HG03159 (cell line): Measurements from ENCODE around the gene HMOX1.
A peak's percentile ranks its signal among the peaks of the same experiment; 100 is the strongest.

Experiments
- ATAC-seq: cut with Tn5 transposase; IDR thresholded peaks from one replicate; pipeline ENCODE4 v1.9.1; 2021; ENCODE audit warnings: mild to moderate bottlenecking, moderate library complexity; ENCODE audit not compliant: unreplicated experiment

Gene HMOX1, protein sequence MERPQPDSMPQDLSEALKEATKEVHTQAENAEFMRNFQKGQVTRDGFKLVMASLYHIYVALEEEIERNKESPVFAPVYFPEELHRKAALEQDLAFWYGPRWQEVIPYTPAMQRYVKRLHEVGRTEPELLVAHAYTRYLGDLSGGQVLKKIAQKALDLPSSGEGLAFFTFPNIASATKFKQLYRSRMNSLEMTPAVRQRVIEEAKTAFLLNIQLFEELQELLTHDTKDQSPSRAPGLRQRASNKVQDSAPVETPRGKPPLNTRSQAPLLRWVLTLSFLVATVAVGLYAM

DNA sequence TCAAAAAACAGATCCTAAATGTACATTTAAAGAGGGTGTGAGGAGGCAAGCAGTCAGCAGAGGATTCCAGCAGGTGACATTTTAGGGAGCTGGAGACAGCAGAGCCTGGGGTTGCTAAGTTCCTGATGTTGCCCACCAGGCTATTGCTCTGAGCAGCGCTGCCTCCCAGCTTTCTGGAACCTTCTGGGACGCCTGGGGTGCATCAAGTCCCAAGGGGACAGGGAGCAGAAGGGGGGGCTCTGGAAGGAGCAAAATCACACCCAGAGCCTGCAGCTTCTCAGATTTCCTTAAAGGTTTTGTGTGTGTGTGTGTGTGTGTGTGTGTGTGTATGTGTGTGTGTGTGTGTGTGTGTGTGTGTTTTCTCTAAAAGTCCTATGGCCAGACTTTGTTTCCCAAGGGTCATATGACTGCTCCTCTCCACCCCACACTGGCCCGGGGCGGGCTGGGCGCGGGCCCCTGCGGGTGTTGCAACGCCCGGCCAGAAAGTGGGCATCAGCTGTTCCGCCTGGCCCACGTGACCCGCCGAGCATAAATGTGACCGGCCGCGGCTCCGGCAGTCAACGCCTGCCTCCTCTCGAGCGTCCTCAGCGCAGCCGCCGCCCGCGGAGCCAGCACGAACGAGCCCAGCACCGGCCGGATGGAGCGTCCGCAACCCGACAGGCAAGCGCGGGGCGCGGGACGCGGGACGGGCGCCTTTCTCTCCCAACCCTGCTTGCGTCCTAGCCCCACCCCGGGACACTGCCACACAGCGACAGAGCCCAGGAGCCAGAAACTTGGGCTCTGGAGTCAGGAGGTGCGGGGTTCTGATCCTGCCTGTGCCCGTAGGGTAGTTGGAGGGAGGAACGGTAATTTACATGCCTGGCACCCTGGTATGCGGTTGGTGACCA is at the start of gene HMOX1:
Gene HMOX1, plus strand, starts transcription at position 560 of the 887 bp plus-strand sequence. Its CDS starts 78 bp downstream, at position 638.
- peak; percentile 53 for ATAC-seq

DNA sequence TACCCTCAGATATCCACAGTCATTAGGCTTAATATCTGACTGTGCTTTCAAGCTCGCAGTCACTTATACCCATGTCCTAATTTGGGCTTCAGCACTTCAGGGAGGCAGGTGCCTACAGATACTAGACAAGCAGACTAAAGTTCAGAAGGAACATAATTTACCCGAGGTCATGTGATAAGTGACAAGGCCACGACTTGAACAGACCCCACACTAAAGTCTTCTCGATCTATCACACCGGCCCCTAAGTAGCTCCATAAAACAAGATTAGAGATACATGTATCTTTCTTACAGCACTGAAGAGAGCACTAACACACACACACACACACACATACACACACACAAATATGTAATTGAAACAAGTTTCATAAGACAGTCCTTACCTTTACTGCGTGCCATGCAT is 48.6 kb upstream of the HMOX1 start:
- ATAC-seq: no peak

DNA sequence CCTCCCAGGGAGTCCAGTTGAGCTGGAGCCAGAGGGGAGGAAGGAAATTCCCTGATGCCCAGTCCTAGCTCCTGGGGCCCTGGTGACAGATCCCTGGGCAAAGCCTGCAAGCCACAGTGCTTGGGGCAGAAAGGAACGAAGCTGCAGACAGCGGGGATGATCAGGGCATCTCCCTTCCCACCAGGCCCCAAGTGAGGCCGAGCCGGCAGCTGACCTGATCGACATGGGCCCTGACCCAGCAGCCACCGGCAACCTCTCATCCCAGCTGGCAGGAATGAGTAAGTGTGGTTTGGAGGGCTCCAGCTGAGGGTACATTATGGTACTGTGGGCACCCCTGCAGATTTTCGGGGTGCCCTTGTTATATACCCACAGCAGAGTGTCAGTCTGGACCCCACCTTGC is 47.7 kb upstream of the HMOX1 start:
- no peak for ATAC-seq

DNA sequence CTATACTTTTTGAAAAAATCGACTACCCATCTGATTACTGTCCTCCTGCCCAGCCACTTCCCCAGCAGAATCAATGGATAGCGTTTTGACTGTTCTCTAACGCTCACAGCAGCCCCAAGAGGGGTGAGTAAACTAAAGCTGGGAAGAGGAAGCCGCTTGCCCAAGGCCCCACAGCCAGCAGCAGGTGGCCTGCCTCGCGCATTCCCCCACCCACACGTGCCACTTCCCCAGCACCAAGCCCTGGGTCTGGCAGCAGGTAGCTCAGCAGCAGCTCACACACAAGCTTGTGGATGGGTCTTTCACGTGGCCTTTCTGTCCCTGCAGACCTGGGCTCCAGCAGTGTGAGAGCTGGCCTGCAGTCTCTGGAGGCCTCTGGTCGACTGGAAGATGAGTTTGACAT is 46.9 kb upstream of the HMOX1 start:
- no peak for ATAC-seq

DNA sequence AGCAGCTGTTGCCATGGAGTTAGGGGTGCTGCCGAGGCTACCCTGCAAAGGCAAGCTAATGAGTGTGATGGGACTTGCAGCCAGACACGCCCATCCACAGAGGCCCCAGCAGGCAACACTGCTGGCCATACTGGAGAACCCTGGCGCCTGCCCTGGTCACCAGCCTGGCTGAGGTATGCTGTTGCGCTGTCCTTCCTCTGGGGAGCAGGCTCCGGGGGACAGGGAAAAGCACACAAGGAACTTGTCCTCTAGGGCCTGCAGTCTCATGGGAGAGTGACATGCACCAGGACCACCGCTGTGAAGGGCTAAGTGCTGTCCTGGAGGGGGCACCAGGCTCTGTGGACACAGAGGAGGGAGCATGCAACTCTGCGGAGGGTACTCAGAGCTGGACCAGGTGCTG is 45.4 kb upstream of the HMOX1 start:
- ATAC-seq: no peak

DNA sequence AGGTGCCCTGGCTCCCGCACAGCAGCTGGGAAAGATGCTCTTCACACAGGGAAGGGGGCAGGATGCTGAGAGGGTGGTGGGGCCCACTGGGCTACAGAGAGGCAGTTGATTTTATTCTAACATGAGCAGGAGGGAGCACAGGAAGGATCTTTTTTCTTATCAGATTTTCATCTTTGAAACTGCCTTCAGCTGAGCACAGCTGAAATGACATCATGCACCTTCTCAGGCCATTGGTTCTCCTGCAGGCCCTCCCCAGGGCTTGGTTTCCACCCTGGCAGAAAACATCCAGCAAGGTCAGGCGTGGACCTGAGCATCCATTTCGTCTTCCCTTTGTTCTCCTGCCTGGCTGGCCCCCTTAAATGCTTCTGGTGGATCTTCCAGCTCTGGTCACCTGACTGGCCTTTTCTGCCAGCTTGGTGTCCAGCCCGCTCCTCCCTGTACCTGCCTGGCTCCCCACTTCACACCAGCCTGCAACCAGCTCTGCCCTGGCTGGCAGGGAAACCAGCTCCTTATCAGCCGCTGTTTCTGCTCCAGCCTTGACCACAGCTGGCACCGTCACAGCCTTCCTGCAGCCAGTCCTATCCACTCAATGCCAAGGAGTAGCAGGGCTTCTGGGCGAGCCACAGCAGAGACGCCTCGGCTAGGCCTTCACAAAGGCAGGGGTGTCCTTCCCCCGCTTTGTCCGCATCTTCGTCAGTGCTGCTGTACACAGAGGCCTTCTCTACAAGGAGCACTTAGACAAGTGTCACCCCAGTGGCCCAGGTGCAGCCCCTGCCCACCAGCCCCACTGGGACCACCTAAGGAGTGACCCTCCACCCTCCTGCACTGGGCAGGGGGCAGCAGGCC is 44.7 kb upstream of the HMOX1 start:
- ATAC-seq: no peak

DNA sequence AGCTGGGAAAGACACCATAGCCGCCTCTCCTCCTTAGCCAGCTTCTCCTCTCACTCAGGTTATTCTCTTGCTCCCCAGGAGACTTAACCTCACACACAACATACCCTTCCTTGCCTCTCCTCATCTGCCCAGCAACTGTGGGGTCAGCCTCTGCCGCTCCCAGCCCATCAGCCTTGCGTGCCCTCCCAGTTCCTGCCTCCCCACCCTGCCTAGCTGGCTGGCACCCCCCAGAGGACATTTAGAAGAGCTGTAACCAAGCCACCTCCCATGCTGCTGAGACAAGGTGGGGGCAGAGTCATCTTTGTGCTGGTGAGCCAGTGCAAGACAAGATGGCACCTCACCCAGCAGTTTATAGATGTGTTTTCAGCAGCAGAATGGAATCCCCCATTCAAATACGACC is 43.0 kb upstream of the HMOX1 start:
- ATAC-seq: no peak

DNA sequence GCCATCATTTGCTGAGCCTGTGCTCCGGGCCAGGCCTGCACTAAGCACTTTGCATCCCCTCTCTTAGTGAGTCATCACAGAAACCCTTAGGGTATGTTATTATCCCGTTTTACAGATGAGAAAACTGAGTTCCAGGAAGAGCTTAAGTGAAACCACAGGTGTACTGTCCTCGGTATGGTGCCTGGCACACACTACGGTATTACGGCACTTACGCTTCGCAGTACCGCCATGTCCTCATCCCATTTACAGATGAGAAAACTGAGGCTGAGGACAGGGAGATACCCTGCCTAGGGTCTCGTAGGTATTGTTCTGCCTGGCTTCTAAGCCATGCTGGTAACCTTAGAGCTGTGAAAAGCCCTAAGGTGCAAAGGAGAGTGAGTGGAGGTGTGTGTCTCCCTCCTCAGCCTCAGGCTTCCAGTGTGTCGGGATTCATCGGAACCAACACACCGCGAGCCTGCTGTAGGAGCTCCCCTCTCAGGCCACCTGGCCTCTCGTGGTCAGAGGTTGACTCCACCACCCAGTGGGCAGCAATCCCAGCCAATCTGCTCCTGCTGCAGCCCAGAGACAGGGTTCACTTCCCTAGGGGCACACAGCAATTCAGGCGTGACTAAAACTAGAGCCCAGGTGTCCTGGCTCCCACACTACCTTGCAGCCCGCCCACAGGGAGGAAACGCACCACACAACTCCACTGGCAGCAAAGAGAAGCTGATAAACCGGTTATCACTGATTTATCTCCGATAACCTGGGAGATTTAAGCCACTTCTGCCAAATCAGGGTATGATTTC is 39.6 kb upstream of the HMOX1 start:
- no peak for ATAC-seq

DNA sequence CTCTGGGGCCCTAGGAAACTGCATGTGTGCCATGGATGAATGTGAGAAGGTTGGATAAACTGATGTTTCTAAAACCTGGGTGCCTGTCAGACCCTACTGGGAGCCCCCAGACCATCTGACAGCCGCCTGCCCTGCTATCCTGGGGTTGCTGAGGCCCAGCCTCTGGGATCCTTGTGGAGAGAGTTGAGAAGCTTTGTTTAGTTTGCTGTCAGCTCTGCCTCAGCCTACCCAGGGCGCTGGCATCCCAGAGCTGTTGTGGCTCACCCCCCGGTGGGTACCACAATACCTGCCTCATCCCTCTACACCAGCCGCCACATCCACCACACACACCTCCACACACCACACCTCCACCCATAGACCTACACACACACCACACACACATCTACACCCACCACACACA is 38.5 kb upstream of the HMOX1 start:
- ATAC-seq: no peak

DNA sequence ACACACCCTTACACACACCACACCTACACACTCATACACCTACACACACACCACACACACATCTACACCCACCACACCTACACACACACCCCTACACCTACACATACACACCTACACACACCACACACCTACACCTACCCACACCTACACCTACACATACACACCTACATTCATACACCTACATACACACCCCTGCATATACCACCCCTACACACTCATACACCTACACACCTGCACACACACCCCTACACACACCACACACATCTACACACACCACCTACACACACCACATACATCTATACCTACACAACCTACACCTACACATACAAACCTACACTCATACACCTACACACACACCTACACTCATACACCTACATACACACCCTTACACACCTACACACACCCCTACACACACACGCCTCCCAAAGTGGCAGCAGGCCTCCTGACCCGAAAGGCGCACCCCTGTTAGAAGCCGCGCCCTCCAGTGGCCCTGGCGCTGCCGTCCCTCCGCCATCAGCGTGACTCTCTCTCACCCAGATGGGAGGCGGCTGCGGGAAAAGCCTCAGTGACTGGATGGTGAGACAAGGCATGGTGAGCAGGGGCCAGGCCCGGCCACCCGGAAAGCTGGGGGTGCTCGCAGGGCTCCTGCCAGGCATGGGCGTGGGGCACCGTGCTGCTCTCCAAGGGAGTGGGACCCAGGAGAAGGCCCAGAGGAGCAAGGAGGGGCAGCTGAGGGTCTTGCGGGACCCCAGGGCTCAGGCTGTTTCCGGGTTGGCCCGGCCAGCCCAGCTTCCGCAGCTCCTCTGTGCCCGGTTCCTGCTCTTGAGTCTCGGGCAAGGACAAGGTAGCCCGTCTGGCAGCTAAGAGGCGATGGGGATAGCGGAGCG is 37.0 kb upstream of the HMOX1 start:
- no peak for ATAC-seq

DNA sequence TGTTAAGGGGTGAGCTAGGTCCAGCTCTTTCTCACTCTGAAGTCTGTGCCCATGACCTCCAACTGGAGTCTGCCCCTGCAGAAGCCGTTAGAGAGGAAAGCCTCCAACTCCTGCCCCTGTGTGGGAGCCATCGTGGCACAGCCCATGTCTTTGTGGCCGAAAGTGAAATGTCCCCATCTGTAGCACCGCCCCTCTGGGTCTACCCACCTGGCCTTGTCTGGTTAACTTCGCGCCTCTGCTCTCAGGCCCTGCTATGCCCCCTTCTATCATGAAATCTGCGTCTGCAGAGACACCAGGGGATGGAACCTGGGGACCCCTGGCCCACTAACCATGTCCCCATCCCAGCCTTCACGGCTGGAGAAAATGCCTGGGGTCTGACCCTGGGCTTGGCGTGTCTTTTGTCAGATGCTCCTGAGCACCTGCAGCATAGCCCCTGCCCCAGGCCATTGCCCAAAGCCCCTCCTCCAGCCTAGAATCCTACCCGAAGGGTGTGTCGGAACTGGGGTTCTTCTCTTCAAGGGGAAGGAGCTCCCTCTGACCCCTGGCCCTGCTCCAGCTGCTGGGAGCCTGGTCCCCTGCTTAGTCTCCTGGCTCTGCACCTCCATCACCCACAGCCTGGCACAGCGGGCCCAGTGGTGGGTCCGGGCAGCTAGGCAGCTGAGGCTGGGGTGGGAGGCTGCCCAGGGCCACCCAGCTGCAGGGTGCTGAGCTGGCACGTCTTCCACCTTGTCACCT is 35.8 kb upstream of the HMOX1 start:
- ATAC-seq: no peak

DNA sequence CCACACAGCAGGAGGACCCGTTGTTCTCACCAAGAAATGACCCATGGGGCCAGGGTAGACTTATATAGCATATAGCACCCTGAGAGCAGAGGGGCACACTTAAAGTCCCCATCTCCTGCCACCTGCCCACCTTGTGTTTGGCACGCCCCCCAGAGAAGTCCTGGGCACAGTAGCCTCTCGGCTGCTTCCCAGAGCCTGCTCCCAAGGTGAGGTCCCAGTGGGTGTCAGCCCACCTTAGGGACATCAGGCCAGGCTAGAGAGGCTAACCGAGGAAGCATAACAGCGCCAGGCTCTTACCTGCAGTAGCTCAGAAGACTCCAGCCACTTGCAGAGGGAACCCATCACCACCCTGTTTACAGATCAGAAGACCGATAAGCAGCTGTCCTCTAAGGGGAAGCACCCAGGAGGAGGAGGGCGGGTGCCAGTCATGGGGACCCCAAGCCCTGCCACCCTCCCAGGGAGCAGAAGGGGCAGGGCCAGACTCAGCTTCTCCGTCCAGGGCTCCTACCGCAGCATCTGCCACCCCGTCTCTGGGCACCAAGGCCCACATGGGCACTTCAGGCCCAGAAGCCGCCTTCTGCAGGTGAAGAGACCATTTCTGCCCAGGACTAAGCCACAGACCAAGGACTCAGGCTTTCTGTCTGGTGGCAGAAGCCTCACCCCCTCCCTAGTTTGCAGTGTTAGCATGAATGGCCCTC is 34.9 kb upstream of the HMOX1 start:
- ATAC-seq: no peak

DNA sequence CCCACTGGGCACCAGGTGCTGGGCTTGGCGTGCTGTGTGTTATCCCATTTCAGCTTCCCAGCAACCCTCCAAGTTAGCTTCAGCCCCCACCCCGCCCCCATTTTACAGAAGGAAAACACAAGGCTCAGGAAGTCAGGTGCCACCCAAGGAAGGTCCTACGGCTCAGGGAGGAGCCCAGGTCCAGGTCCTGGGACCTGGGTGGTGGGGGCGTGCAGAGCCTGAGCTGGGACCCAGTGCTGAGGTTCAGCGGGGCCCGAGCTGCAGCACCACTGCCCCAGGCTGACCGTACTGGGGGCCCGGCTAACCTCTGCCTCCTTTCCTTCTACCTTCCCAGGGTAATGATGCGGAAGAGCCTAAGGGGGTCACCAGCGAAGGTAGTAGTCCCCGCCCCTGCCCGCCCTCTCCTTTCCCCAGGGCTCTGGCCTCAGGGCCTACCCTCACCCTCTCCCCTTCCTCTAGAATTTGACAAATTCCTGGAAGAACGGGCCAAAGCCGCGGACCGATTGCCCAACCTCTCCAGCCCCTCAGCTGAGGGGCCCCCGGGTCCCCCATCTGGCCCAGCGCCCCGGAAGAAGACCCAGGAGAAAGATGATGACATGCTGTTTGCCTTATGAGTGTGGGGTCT is 34.2 kb upstream of the HMOX1 start:
- ATAC-seq: no peak

DNA sequence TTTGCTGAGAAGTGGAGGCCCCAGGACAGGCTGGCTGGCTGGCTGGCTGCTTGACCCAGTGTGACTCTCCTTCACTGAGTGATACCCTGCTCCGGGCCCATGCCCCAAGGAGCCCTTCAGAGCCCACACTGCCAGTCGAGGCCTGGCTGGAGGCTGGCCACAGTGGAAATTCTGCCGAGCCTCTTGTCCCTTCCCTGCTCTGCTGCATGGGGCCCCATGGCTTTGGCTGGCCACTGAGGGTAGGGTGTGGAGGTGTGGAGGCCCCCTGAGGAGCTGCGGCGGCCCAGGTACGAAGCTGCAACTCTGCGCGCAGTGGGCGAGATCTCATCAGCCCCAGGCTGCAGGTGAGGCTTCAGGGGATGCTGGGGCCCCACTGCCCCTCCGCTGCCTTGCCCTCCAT is 33.4 kb upstream of the HMOX1 start:
- no peak for ATAC-seq

DNA sequence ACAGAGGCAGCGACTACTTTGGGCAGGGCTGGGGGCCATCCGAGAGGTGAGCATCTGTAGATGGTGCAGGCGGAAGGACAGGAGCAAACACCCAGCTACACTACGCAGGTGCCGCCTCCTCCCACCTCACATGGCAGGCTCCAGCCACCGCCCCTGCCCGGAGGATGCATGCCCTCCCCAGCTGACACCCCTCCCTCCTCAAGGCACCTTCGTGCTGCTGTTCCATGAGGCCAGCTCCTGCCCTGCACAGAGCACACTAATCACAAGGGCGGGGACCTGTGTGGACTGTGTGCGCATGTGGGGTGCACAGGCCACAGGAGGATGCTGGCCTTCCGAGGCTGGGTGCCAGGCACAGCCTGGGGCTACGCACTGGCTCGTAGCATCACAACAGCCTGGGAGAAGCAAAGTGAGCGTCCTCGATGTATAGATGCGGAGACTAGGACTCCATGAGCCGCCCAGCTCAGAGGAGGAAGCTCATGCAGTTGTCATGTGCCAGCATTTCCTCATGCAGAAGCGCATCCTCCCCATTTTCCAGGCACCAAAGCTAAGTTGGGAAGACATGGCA is 32.8 kb upstream of the HMOX1 start:
- ATAC-seq: no peak

DNA sequence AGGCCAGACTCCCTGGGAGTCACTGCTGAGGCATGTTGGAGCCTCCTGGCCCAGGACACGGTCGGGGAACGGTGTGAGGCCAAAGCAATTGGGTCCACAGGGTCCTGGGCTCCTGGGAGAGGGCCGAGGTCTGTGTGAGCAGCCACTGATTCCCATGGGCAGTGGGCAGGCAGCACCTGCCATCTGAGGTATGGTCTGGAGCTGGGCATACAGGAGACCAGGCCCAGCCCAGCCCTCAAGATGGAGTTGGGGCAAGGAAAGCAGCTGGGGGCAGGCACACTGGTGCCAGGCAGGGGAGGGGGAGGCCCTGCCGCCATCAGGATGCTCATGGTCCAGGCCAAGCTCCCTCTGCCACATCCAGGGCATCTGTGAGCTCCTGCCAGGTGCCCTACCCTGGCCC is 32.2 kb upstream of the HMOX1 start:
- no peak for ATAC-seq

DNA sequence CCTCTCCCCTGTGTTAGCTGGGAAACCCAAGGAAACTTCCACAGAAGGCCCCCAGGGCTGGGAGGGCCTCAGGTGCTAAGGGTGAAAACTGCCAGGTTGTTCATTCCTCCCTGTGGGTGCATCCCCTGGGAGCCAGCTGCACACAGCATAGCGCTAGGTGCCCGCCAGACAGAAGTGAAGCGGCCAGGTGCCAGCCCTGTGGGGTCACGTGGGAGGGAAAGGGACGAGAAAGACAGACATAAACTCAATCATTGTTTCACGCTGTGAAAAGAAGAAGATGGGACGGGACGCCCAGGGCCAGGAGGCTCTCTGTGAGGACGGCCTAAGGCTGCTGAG is 31.6 kb upstream of the HMOX1 start:
- no peak for ATAC-seq
